Measurements from ENCODE around the gene SLC2A6.

SLC2A6 gene

GRCh38 chr9:133476036-133476931, 2.6 kb downstream of the SLC2A6 start:
- no peaks in the 10 kb centered on the region for H3K36me3 ChIP-seq
- H3K9me3 ChIP-seq = no peaks in the 10 kb centered on the region
- H3K4me3 ChIP-seq = no peak overlapping the region
- no peaks in the 10 kb centered on the region for H3K27me3 ChIP-seq
- no peak for DNase-seq
- peaks cover 0 to 23% (median 14%) of the 10 kb centered on the region in 4 donors for H3K4me1 ChIP-seq
- no peak for TF ChIP-seq CTCF (IDR thresholded peaks at IDR 0.05)
- intact Hi-C loops (cut with DNase I; ENCODE audit: low total_unique reads) = no loop called here
- no peak overlapping the region for H3K27ac ChIP-seq

- intact Hi-C loops (cut with DNase I; ENCODE audit: low total_unique reads) = no loop called here
These were observed 3.4 kb downstream of the SLC2A6 start for GRCh38 chr9:133475292-133476012.

GRCh38 chr9:133474853-133475252, 4.0 kb downstream of the SLC2A6 start:
- Histone ChIP-seq H3K4me3 (no peak overlapping the region), H3K9me3 (no peaks in the 10 kb centered on the region), H3K27ac (no peak overlapping the region), H3K27me3 (no peaks in the 10 kb centered on the region), H3K36me3 (peaks cover 0 to 7% (median 0%) of the 10 kb centered on the region in 3 donors), H3K4me1 (peaks cover 0 to 22% (median 14%) of the 10 kb centered on the region in 4 donors)
- intact Hi-C loops (cut with DNase I; ENCODE audit: low total_unique reads) = no loop called here
- DNase-seq = no peak
- TF ChIP-seq CTCF (IDR thresholded peaks at IDR 0.05) = no peak

More at GRCh38 chr9:133475292-133476012, 3.4 kb downstream of the SLC2A6 start:
- Histone ChIP-seq H3K27me3 (no peaks in the 10 kb centered on the region), H3K4me1 (peaks cover 0 to 23% (median 14%) of the 10 kb centered on the region in 4 donors), H3K4me3 (no peak overlapping the region), H3K27ac (no peak overlapping the region), H3K36me3 (peaks cover 0 to 1% (median 0%) of the 10 kb centered on the region in 3 donors), H3K9me3 (no peaks in the 10 kb centered on the region)
- DNase-seq = no peak
- TF ChIP-seq CTCF (IDR thresholded peaks at IDR 0.05) = no peak

GRCh38 chr9:133474215-133474614, 4.7 kb downstream of the SLC2A6 start:
- no peak for TF ChIP-seq CTCF (IDR thresholded peaks at IDR 0.05)
- Histone ChIP-seq H3K4me3 (no peak overlapping the region), H3K9me3 (no peaks in the 10 kb centered on the region), H3K27ac (no peak overlapping the region), H3K36me3 (peaks cover 0 to 14% (median 0%) of the 10 kb centered on the region in 3 donors), H3K4me1 (peaks cover 0 to 15% (median 9%) of the 10 kb centered on the region in 4 donors), H3K27me3 (no peaks in the 10 kb centered on the region)
- no peak for DNase-seq
- intact Hi-C loops (cut with DNase I; ENCODE audit: low total_unique reads) = no loop called here

- no peak overlapping the region for H3K27ac ChIP-seq
- H3K9me3 ChIP-seq = no peaks in the 10 kb centered on the region
- H3K4me1 ChIP-seq = peaks cover 0 to 11% (median 7%) of the 10 kb centered on the region in 4 donors
- no peak for TF ChIP-seq CTCF (IDR thresholded peaks at IDR 0.05)
- H3K36me3 ChIP-seq = peaks cover 0 to 18% (median 4%) of the 10 kb centered on the region in 3 donors
- no peak overlapping the region for H3K4me3 ChIP-seq
- no peaks in the 10 kb centered on the region for H3K27me3 ChIP-seq
- no peak for DNase-seq
- intact Hi-C loops (cut with DNase I; ENCODE audit: low total_unique reads) = no loop called here
These were observed 5.2 kb downstream of the SLC2A6 start for GRCh38 chr9:133473743-133474142.

Measured in tibial artery (tissue), 4 donors.